NT2/D1 (cell line): ENCODE measurements around the gene RREB1.

Experiments used
- DNase-seq: peaks from one replicate; pipeline ENCODE4 v3.0.0-alpha.2; 2011; ENCODE audit warnings: low read depth, low spot score
- H3K27me3 ChIP-seq: 2 replicates; pipeline ENCODE4 v1.6.0; 2011; ENCODE audit warnings: mild to moderate bottlenecking; ENCODE audit not compliant: insufficient read length, insufficient read depth
- H3K36me3 ChIP-seq: 2 replicates; pipeline ENCODE4 v1.6.1; 2011; ENCODE audit warnings: mild to moderate bottlenecking, low read length, mixed read lengths; ENCODE audit not compliant: insufficient read depth, insufficient read length
- H3K4me1 ChIP-seq: 2 replicates; pipeline ENCODE4 v1.5.1; 2011; ENCODE audit not compliant: insufficient read depth, insufficient read length
- H3K4me3 ChIP-seq: 2 replicates; pipeline ENCODE4 v1.5.1; 2011; ENCODE audit warnings: low read depth; ENCODE audit not compliant: insufficient read length
- H3K9ac ChIP-seq: 2 replicates; pipeline ENCODE4 v1.6.0; 2011; ENCODE audit warnings: low read depth; ENCODE audit not compliant: insufficient read length
- H3K9me3 ChIP-seq: 2 replicates; pipeline ENCODE4 v1.5.1; 2011; ENCODE audit warnings: mild to moderate bottlenecking, low read length; ENCODE audit not compliant: insufficient read depth
- SUZ12 ChIP-seq: IDR thresholded peaks from 2 replicates; pipeline ENCODE4 v1.6.1; 2011; ENCODE audit not compliant: insufficient read length, insufficient read depth; ENCODE audit errors: extremely low read depth
- YY1 ChIP-seq: IDR thresholded peaks from 2 replicates; pipeline ENCODE4 v1.6.1; 2011; ENCODE audit not compliant: insufficient read length, insufficient read depth
- ZNF274 ChIP-seq: IDR thresholded peaks from 2 replicates; pipeline ENCODE4 v1.6.1; 2011; ENCODE audit warnings: mild to moderate bottlenecking, low read depth, low read length

RREB1 gene

GRCh38 chr6:7080311-7080710 is 27.4 kb upstream of the RREB1 start:
- Histone ChIP-seq H3K4me1 (no peaks in the 10 kb centered on the region), H3K4me3 (no peak overlapping the region), H3K9me3 (no peaks in the 10 kb centered on the region), H3K36me3 (no peaks in the 10 kb centered on the region), H3K27me3 (no peaks in the 10 kb centered on the region), H3K9ac (no peak overlapping the region)
- no peak for TF ChIP-seq YY1
- no peak for TF ChIP-seq SUZ12
- no peak for TF ChIP-seq ZNF274
- no peak for DNase-seq

GRCh38 chr6:7085911-7086310 is 21.9 kb upstream of the RREB1 start:
- Histone ChIP-seq H3K36me3 (no peaks in the 10 kb centered on the region), H3K9ac (peak overlapping the region; percentile 32), H3K4me1 (peaks cover 5% of the 10 kb centered on the region), H3K27me3 (no peaks in the 10 kb centered on the region), H3K4me3 (no peak overlapping the region), H3K9me3 (no peaks in the 10 kb centered on the region)
- TF ChIP-seq ZNF274, result no peak
- TF ChIP-seq YY1, result no peak
- TF ChIP-seq SUZ12, result no peak
- DNase-seq, result no peak

GRCh38 chr6:7086488-7086887 is 21.3 kb upstream of the RREB1 start:
- H3K27me3 ChIP-seq, result no peaks in the 10 kb centered on the region
- peaks cover 5% of the 10 kb centered on the region for H3K4me1 ChIP-seq
- H3K36me3 ChIP-seq, result no peaks in the 10 kb centered on the region
- no peaks in the 10 kb centered on the region for H3K9me3 ChIP-seq
- TF ChIP-seq YY1 (no peak), ZNF274 (no peak), SUZ12 (no peak)
- H3K4me3 ChIP-seq, result peak overlapping the region; percentile 0
- DNase-seq, result no peak
- H3K9ac ChIP-seq, result no peak overlapping the region

GRCh38 chr6:7087066-7087465 is 20.7 kb upstream of the RREB1 start:
- no peak overlapping the region for H3K4me3 ChIP-seq

GRCh38 chr6:7087491-7087979 is 20.2 kb upstream of the RREB1 start:
- no peaks in the 10 kb centered on the region for H3K36me3 ChIP-seq
- no peak for DNase-seq
- H3K9ac ChIP-seq, result no peak overlapping the region
- H3K4me1 ChIP-seq, result peaks cover 5% of the 10 kb centered on the region
- no peaks in the 10 kb centered on the region for H3K27me3 ChIP-seq
- no peak overlapping the region for H3K4me3 ChIP-seq
- TF ChIP-seq YY1 (no peak), SUZ12 (no peak), ZNF274 (no peak)
- H3K9me3 ChIP-seq, result no peaks in the 10 kb centered on the region

More at GRCh38 chr6:7087066-7087465, 20.7 kb upstream of the RREB1 start:
- peaks cover 5% of the 10 kb centered on the region for H3K4me1 ChIP-seq
- H3K9ac ChIP-seq, result no peak overlapping the region
- DNase-seq, result peak; percentile 66
- TF ChIP-seq SUZ12 (no peak), ZNF274 (no peak), YY1 (no peak)
- H3K27me3 ChIP-seq, result no peaks in the 10 kb centered on the region
- no peaks in the 10 kb centered on the region for H3K36me3 ChIP-seq
- H3K9me3 ChIP-seq, result no peaks in the 10 kb centered on the region

GRCh38 chr6:7088076-7088742 is 19.6 kb upstream of the RREB1 start:
- no peak overlapping the region for H3K4me3 ChIP-seq
- no peak for TF ChIP-seq YY1
- TF ChIP-seq SUZ12, result no peak
- no peak for TF ChIP-seq ZNF274
- H3K27me3 ChIP-seq, result no peaks in the 10 kb centered on the region
- H3K36me3 ChIP-seq, result no peaks in the 10 kb centered on the region
- DNase-seq, result no peak
- H3K9me3 ChIP-seq, result no peaks in the 10 kb centered on the region
- H3K9ac ChIP-seq, result no peak overlapping the region
- peaks cover 5% of the 10 kb centered on the region for H3K4me1 ChIP-seq

GRCh38 chr6:7098993-7099392 is 8.8 kb upstream of the RREB1 start:
- no peak for TF ChIP-seq ZNF274
- TF ChIP-seq SUZ12, result no peak
- no peak for TF ChIP-seq YY1
- no peak for DNase-seq
- Histone ChIP-seq H3K9me3 (no peaks in the 10 kb centered on the region), H3K4me1 (no peaks in the 10 kb centered on the region), H3K36me3 (no peaks in the 10 kb centered on the region), H3K9ac (no peak overlapping the region), H3K4me3 (no peak overlapping the region), H3K27me3 (no peaks in the 10 kb centered on the region)
